NK-92 (cell line): ENCODE measurements around the gene BRF1.

Experiments used
- DNase-seq: peaks from one replicate; lab custom pipeline; 2025; ENCODE audit not compliant: unreplicated experiment; lab: John Stamatoyannopoulos, UW

BRF1 gene

DNA sequence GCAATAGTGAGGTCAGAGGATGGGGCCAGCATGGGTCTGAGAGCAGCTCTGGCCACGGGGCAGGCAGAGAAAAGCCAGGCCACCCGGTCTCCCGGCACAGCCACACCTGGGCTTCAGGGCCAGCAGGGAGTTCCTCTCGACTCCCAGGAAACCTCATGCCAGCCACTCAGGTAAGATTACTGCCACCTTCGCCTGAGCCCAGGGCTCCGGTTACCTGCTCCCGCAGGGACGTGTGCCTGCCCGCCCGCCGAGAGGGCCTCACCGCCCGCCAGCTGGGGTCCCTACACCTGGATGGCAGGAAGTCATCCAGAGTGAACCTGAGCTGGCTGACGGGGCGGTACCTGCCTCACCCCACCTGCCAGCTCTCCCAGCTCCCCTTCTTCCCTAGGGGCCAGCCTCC lies 139.5 kb downstream of the BRF1 start:
- no peak for DNase-seq

DNA sequence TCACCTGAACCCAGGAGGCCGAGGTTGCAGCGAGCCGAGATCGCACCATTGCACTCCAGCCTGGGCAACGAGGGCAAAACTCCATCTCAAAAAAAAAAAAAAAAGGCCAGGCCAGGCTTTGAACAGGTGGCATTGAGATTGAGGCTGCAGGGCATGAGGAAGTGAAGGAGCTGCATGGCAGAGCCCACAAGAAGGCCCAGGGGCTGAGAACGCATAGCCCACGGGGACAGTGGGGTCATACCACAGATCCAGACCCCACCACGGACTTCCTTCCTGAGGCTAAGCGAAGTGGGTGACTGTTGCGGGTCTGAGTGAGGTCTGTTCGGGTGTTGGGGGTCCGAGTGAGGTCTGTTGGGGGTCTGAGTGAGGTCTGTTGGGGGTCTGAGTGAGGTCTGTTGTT lies 140.0 kb downstream of the BRF1 start:
- DNase-seq: no peak

DNA sequence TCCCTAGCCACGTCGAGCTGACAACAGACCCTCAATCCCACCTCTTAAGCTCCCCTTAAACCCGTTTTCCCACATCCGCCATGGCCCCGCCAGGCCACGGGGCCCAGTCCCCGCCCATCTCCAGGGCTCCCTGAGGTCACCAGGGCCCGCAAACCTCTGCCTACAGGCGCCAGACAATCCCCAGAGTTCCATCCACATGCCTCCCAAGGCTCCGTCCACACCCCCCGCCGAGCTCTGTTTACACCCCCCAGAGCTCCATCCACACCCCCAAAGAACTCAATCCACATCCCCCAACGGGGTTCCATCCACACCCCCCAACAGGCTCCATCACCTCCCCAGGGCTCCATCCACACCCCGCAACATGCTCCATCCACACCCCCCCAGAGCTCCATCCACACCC lies 141.5 kb downstream of the BRF1 start:
- DNase-seq: no peak
